Stimulated activated CD8-positive, alpha-beta memory T cell treated with anti-CD3 and anti-CD28 coated beads, Interleukin-2, amount 100 ng/mL, for 1 hour (primary cell): ENCODE measurements around the gene FAM227B.
"Not testable (repeated sequence)": the region's sequence is repeated elsewhere in the genome, so short reads cannot be mapped to it uniquely, and the experiment has no call there.

Experiments
- DNase-seq, 2 donors: peaks; one replicate each; pipeline ENCODE4 v3.0.0-alpha.2; 2020; ENCODE audit warnings: low read depth in 2 of 2

Gene FAM227B

GRCh38 chr15:49495993-49496753, 124.4 kb downstream of the FAM227B start:
- DNase-seq, result no peak

GRCh38 chr15:49494842-49495241, 125.8 kb downstream of the FAM227B start:
- no peak for DNase-seq

- DNase-seq, result no peak
Observed at GRCh38 chr15:49492830-49493229, 127.8 kb downstream of the FAM227B start.

GRCh38 chr15:49492151-49492550, 128.5 kb downstream of the FAM227B start:
- DNase-seq, result no peak

GRCh38 chr15:49490966-49491365, 129.7 kb downstream of the FAM227B start:
- DNase-seq, result no peak

GRCh38 chr15:49485401-49485800, 135.2 kb downstream of the FAM227B start:
- not testable (repeated sequence) for DNase-seq

- not testable (repeated sequence) for DNase-seq
Observed at GRCh38 chr15:49478982-49479381, 141.6 kb downstream of the FAM227B start.

GRCh38 chr15:49478021-49478420, 142.6 kb downstream of the FAM227B start:
- not testable (repeated sequence) for DNase-seq

GRCh38 chr15:49473031-49473430, 147.6 kb downstream of the FAM227B start:
- DNase-seq, result no peak

- no peak for DNase-seq
Observed at GRCh38 chr15:49472338-49472737, 148.3 kb downstream of the FAM227B start.

GRCh38 chr15:49471733-49472132, 148.9 kb downstream of the FAM227B start:
- DNase-seq, result no peak

GRCh38 chr15:49471248-49471647, 149.4 kb downstream of the FAM227B start:
- DNase-seq, result not testable (repeated sequence)

GRCh38 chr15:49468481-49468839, 152.2 kb downstream of the FAM227B start:
- no peak for DNase-seq

- no peak for DNase-seq
Observed at GRCh38 chr15:49467746-49468480, 152.7 kb downstream of the FAM227B start.

GRCh38 chr15:49466119-49466518, 154.5 kb downstream of the FAM227B start:
- DNase-seq, result no peak

- DNase-seq, result no peak
Observed at GRCh38 chr15:49464522-49464921, 156.1 kb downstream of the FAM227B start.

GRCh38 chr15:49462232-49462844, 158.3 kb downstream of the FAM227B start:
- no peak for DNase-seq

GRCh38 chr15:49460411-49460941, 160.1 kb downstream of the FAM227B start:
- DNase-seq, result no peak

GRCh38 chr15:49458145-49458544, 162.5 kb downstream of the FAM227B start:
- DNase-seq, result no peak

- DNase-seq, result no peak
Observed at GRCh38 chr15:49456166-49456565, 164.5 kb downstream of the FAM227B start.

GRCh38 chr15:49452595-49452994, 168.0 kb downstream of the FAM227B start:
- no peak for DNase-seq

GRCh38 chr15:49441816-49442215, 178.8 kb downstream of the FAM227B start:
- no peak for DNase-seq

- no peak for DNase-seq
Observed at GRCh38 chr15:49441356-49441755, 179.3 kb downstream of the FAM227B start.
